GM12878 (cell line): ENCODE data around the gene LAMA5. TPM values are rescaled to one million over a fixed set of nuclear protein-coding genes. Genes with fewer than 3 reads are reported as not detected.

ENCODE experiments used
- ATAC-seq: fragments of 200-7000 bp; cut with Tn5 transposase; 3 replicates; pipeline ENCODE4 v1.9.1; 2020; ENCODE audit warnings: mild to moderate bottlenecking, moderate library complexity
- BruUV-seq: library from RNA; stranded (reverse); fragments of 400-500 nt; replicated peaks from 2 replicates; lab custom pipeline; 2021; lab: Mats Ljungman, UMichigan
- CTCF ChIA-PET: fragments of 300-600 bp; sonication (Branson Sonifier 250); formaldehyde crosslinking; extraction: SDS; loops from one replicate; lab custom pipeline; 2021; ENCODE audit warnings: inconsistent platforms; lab: Yijun Ruan, JAX
- POLR2A ChIA-PET: fragments of 350-600 bp; formaldehyde crosslinking; extraction: SDS; loops from one replicate; lab custom pipeline; 2021; ENCODE audit warnings: inconsistent platforms; lab: Charles Lee
- RAD21 ChIA-PET: fragments of 300-600 bp; sonication (Branson Sonifier 250); formaldehyde crosslinking; loops from one replicate; lab custom pipeline; 2023; ENCODE audit warnings: antibody characterized with exemption; ENCODE audit not compliant: unreplicated experiment; lab: Charles Lee
- SMC1A ChIA-PET: fragments of 300-600 bp; sonication (Branson Sonifier 250); formaldehyde crosslinking; loops from one replicate; lab custom pipeline; 2023; ENCODE audit not compliant: unreplicated experiment, uncharacterized antibody; lab: Charles Lee
- DNase-seq: peaks from one replicate; pipeline ENCODE4 v3.0.0-alpha.2; 2011; ENCODE audit warnings: low read depth, low spot score
- FAIRE-seq: peaks from 3 replicates; lab custom pipeline; 2011; peaks lifted over from hg19 to GRCh38; lab: Jason Lieb, UNC
- H2AFZ ChIP-seq: 2 replicates; pipeline ENCODE4 v1.6.0; 2011; ENCODE audit warnings: low read depth, low read length, control low read depth; ENCODE audit not compliant: control insufficient read depth
- H3K27ac ChIP-seq: 2 replicates; pipeline ENCODE4 v1.5.1; 2011; ENCODE audit warnings: control low read depth; ENCODE audit not compliant: control insufficient read depth, insufficient read depth
- H3K27me3 ChIP-seq, 2 experiments: replicated peaks in 1 of 2; 2 replicates each; pipeline versions ENCODE4 v1.6.0 to v1.6.1; 2011; ENCODE audit warnings: low read length in 1 of 2; ENCODE audit not compliant: control insufficient read depth in 2 of 2, insufficient read depth in 2 of 2
- H3K36me3 ChIP-seq, 2 experiments: 2 replicates each; pipeline ENCODE4 v1.5.1; 2011; ENCODE audit warnings: low read length in 1 of 2; ENCODE audit not compliant: control insufficient read depth in 2 of 2, insufficient read depth in 2 of 2
- H3K4me1 ChIP-seq: 2 replicates; pipeline ENCODE4 v1.6.1; 2011; ENCODE audit warnings: mild to moderate bottlenecking, low read length, moderate library complexity, mixed read lengths; ENCODE audit not compliant: control insufficient read depth, insufficient read depth
- H3K4me2 ChIP-seq: 2 replicates; pipeline ENCODE4 v1.6.0; 2011; ENCODE audit warnings: control low read depth; ENCODE audit not compliant: control insufficient read depth, insufficient read depth
- H3K4me3 ChIP-seq: fragments of 200-600 bp; sonication (generic); 2 replicates; pipeline ENCODE4 v1.5.1; 2016
- H3K79me2 ChIP-seq: 2 replicates; pipeline ENCODE4 v1.6.0; 2011; ENCODE audit warnings: low read length; ENCODE audit not compliant: control insufficient read depth, insufficient read depth
- H3K9ac ChIP-seq: 2 replicates; pipeline ENCODE4 v1.8.0; 2011; ENCODE audit warnings: low read length, control low read depth, mixed read lengths; ENCODE audit not compliant: control insufficient read depth, insufficient read depth
- H3K9me3 ChIP-seq: replicated peaks from 3 replicates; pipeline ENCODE4 v1.5.1; 2011; ENCODE audit warnings: mild to moderate bottlenecking, low read length; ENCODE audit not compliant: control insufficient read depth, insufficient read depth
- H4K20me1 ChIP-seq: 2 replicates; pipeline ENCODE4 v1.6.0; 2011; ENCODE audit not compliant: control insufficient read depth, insufficient read depth
- BCL11A ChIP-seq: IDR thresholded peaks from 2 replicates; pipeline ENCODE4 v1.6.1; 2011; ENCODE audit warnings: low read depth, low read length
- ETV6 ChIP-seq, 2 experiments: fragments of 450-650 bp in 1 of 2; IDR thresholded peaks in 1 of 2; conservative IDR thresholded peaks in 1 of 2; 2 replicates each; pipeline ENCODE4 v1.6.1; 2014; ENCODE audit warnings: antibody characterized with exemption in 1 of 2, borderline replicate concordance in 1 of 2, low read depth in 1 of 2, mild to moderate bottlenecking in 1 of 2, moderate library complexity in 1 of 2
- FOXK2 ChIP-seq: fragments of 450-650 bp; IDR thresholded peaks from 2 replicates; pipeline ENCODE4 v1.6.1; 2017; ENCODE audit warnings: mild to moderate bottlenecking, moderate library complexity
- HDGF ChIP-seq: fragments of 450-650 bp; IDR thresholded peaks from 2 replicates; pipeline ENCODE4 v1.6.1; 2016; ENCODE audit warnings: antibody characterized with exemption
- RB1 ChIP-seq: fragments of 450-650 bp; formaldehyde crosslinking; IDR thresholded peaks from 2 replicates; pipeline ENCODE4 v1.6.1; 2017; ENCODE audit warnings: mild to moderate bottlenecking, borderline replicate concordance
- SIX5 ChIP-seq: IDR thresholded peaks from 2 replicates; pipeline ENCODE4 v1.6.1; 2011; ENCODE audit warnings: mild to moderate bottlenecking, low read depth, low read length, moderate library complexity; ENCODE audit not compliant: severe bottlenecking
- SUPT20H ChIP-seq: IDR thresholded peaks from 2 replicates; pipeline ENCODE4 v1.6.1; 2011; ENCODE audit warnings: low read depth, mild to moderate bottlenecking, low read length, moderate library complexity, borderline replicate concordance; ENCODE audit not compliant: control insufficient read depth
- TAF1 ChIP-seq: IDR thresholded peaks from 2 replicates; pipeline ENCODE4 v1.6.1; 2011; ENCODE audit warnings: mild to moderate bottlenecking, low read depth, low read length, borderline replicate concordance
- TBL1XR1 ChIP-seq: IDR thresholded peaks from 2 replicates; pipeline ENCODE4 v1.6.1; 2012; ENCODE audit warnings: low read depth, low read length, improper control_type of control experiment
- ZNF207 ChIP-seq: fragments of 450-650 bp; IDR thresholded peaks from 2 replicates; pipeline ENCODE4 v1.6.1; 2014; ENCODE audit warnings: antibody characterized with exemption, mild to moderate bottlenecking, borderline replicate concordance
- WGBS: methylation state at CpG from one replicate; pipeline ENCODE4 v1.1.6; 2016; ENCODE audit warnings: low lambda C conversion rate; ENCODE audit not compliant: insufficient replicate concordance, insufficient coverage; ENCODE audit errors: missing lambda C conversion rate; 5-methylcytosine and 5-hydroxymethylcytosine counted together
- in situ Hi-C: fragments of 300-500 bp; cut with MboI; formaldehyde crosslinking; loops from 9 replicates; pipeline ENCODE4 v1.14.3; 2018; ENCODE audit warnings: mixed read lengths
- intact Hi-C: fragments of 100-400 bp; cut with micrococcal nuclease; formaldehyde crosslinking; loops from one replicate; pipeline ENCODE4 v1.14.2; 2022; ENCODE audit not compliant: unreplicated experiment
- polyA plus RNA-seq, 11 experiments: library from polyadenylated mRNA; depleted of rRNA in 4 of 11; unstranded in 6 of 11; stranded (reverse) in 5 of 11; fragments of >200 nt; fragmentation: Nextera tagmentation in 4 of 11; fragmentation: Illumina TruSeq in 1 of 11; extraction: Ambion mirVana in 4 of 11; extraction: Trizol in 1 of 11; gene quantifications; 1 replicate in 1 of 11; 2 replicates in 10 of 11; pipeline versions ENCODE4 v1.2.1 to v1.2.3, GENCODE V29; 2011 to 2016; ENCODE audit warnings: inconsistent platforms in 2 of 11, missing spikeins in 2 of 11, low read depth in 1 of 11
- total RNA-seq, 4 experiments: library from RNA; depleted of rRNA in 3 of 4; stranded (reverse); fragments of >200 nt in 3 of 4; fragmentation: Illumina TruSeq in 1 of 4; extraction: Trizol in 1 of 4; gene quantifications; 2 replicates each; pipeline versions ENCODE4 v1.2.1 to v1.2.3, GENCODE V29; 2013 to 2021

The LAMA5 gene
- total and polyA plus RNA-seq, 10 of the 15 experiments (the other 5 are each of a cell fraction or from before 2014, with no cell fraction given): 0.09 to 3.1 (median 1.6) TPM; not detected in 3

DNA sequence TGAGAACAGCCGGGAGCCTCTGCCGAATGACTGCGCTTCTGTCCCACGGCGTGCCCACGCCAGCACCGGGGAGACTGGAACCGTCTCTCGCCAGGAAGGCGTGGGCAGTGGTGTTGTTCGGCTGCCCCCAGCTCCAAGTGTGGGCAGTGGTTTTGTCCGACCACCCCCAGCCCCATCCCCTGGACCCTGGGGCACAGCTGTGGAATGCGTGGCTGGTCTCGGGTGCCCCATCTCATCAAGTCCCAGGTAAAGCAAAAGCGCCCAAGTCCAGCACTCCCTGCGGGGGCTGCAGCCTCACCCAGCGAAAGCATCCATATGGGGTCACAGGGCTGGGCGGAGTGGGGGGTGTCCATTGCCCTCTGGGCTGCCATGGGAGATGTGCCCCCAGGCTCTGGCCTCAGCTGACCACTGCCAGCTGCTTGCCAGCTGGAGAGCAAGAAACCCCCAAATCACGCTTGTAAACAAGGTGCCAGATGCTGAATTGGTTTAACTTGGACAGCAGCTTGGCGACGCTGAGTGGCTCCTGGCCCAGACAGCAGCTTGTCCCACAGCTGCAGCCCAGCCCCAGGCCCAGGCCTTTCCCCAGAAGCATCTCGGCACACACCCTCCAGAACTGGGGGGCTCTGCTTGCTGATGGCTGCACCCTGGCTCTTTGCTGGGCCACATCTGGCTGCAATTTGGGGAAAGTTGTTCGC, 35.5 kb upstream of the LAMA5 start:
- ChIA-PET CTCF (no interaction called here), SMC1A (no interaction called here), RAD21 (no interaction called here), POLR2A (no interaction called here)
- peaks cover 4% of the 10 kb centered on the region for H3K4me1 ChIP-seq
- BruUV-seq: no TSS peak
- FAIRE-seq (no peak), DNase-seq (no peak), ATAC-seq (no peak)
- no peak overlapping the region for H3K9ac ChIP-seq
- no peak overlapping the region for H3K27ac ChIP-seq
- no peaks in the 10 kb centered on the region for H3K27me3 ChIP-seq
- intact Hi-C loops (no loop called here), in situ Hi-C loops (no loop called here)
- H3K79me2 ChIP-seq: peaks cover 14% of the 10 kb centered on the region
- no peak overlapping the region for H3K4me3 ChIP-seq
- H3K4me2 ChIP-seq: no peak overlapping the region
- H2AFZ ChIP-seq: no peak overlapping the region
- WGBS: 95% methylated on average over 23 of the region's 23 CpGs
- H3K36me3 ChIP-seq: peaks cover 0 to 5% of the 10 kb centered on the region in 2 experiments; a peak in 2 of 4 replicates
- no peaks in the 10 kb centered on the region; the same call in 2 of the 3 replicates for H3K9me3 ChIP-seq
- TF ChIP-seq ETV6 (conservative IDR thresholded peaks at IDR 0.05 in 1 of 2, IDR thresholded peaks at IDR 0.05 in 1 of 2; ENCODE audit: borderline replicate concordance in 1 of 2, low read depth in 1 of 2): no peak
- no peak for TF ChIP-seq RB1
- TF ChIP-seq HDGF: no peak
- TF ChIP-seq ZNF207: no peak
- TF ChIP-seq BCL11A: no peak
- no peak for TF ChIP-seq TAF1
- no peak for TF ChIP-seq FOXK2
- no peak for TF ChIP-seq SUPT20H
- no peak for TF ChIP-seq TBL1XR1
- TF ChIP-seq SIX5: no peak
- no peaks in the 10 kb centered on the region; the same call in 1 of the 2 replicates for H4K20me1 ChIP-seq
